A673 (cell line): ENCODE data around the gene CACHD1.

Experiments used
- EZH2 ChIP-seq: fragments of 200-600 bp; sonication (generic); IDR thresholded peaks from 2 replicates; pipeline ENCODE4 v1.6.1; 2017; ENCODE audit warnings: borderline replicate concordance, low read depth, mild to moderate bottlenecking, mixed read lengths, antibody characterized with exemption, low read length; ENCODE audit not compliant: poor library complexity, severe bottlenecking
- TF ChIP-seq, protein P1 (sequence below): fragments of 300-800, 200-600 bp; sonication (generic); conservative IDR thresholded peaks from 2 replicates; pipeline ENCODE4 v1.5.1; 2017; ENCODE audit warnings: low read depth, mild to moderate bottlenecking, antibody characterized with exemption, low read length, moderate library complexity, mixed read lengths

DNA sequence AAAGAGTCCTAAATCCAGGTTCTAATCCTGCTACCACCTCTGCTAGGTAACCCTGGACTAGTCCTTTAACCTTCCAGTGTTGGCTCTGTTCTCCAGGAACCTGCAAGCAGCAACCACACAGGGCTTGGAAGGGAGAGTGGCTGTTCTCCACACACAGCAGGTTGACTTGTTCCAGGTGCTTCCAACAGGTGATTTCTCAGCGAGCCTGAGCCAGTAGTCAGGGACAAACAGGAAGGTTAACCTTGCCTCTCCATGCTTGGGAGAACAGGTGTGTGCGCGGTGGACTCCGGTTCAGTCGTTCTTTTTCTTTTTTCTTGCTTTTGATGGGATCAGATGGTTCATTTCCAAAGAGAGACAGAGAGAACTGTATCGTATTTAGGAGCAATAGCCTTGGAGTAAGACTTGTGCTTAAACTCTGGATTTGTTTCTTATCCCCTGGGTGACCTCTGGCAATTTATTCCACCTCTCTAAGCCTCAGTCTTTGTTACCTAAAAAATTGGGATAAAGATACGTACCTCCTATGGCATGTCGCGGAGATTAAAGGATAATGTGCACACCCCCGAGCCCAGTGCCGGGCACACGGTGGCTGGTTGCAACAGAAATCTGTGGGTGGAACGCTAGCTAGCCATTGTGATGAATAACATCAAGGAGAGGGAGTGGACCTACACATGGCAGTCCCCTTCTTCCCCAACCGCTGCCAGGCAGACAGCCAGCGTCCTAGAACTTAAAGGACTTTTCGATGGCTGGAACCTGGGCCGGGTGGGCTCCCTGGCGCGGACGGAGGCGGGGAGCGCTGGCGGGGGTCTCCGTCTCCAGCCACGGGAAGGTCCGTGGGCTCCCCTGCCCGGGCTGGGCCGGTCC lies 583 bp upstream of the CACHD1 start:
- TF ChIP-seq, protein P1, sequence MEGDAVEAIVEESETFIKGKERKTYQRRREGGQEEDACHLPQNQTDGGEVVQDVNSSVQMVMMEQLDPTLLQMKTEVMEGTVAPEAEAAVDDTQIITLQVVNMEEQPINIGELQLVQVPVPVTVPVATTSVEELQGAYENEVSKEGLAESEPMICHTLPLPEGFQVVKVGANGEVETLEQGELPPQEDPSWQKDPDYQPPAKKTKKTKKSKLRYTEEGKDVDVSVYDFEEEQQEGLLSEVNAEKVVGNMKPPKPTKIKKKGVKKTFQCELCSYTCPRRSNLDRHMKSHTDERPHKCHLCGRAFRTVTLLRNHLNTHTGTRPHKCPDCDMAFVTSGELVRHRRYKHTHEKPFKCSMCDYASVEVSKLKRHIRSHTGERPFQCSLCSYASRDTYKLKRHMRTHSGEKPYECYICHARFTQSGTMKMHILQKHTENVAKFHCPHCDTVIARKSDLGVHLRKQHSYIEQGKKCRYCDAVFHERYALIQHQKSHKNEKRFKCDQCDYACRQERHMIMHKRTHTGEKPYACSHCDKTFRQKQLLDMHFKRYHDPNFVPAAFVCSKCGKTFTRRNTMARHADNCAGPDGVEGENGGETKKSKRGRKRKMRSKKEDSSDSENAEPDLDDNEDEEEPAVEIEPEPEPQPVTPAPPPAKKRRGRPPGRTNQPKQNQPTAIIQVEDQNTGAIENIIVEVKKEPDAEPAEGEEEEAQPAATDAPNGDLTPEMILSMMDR = no peak
- no peak for TF ChIP-seq EZH2
